HEK293T (cell line): ENCODE results near the gene SRGAP1.

Source experiments
- CTCF ChIA-PET: fragments of 350-600 bp; formaldehyde crosslinking; extraction: SDS; loops from one replicate; lab custom pipeline; 2021; ENCODE audit warnings: antibody characterized with exemption, inconsistent platforms; lab: Yijun Ruan, JAX
- POLR2A ChIA-PET: fragments of 350-600 bp; formaldehyde crosslinking; extraction: SDS; loops from one replicate; lab custom pipeline; 2020; ENCODE audit warnings: antibody characterized with exemption, inconsistent platforms; lab: Yijun Ruan, JAX
- DNase-seq: peaks from one replicate; pipeline ENCODE4 v3.0.0; 2012; ENCODE audit warnings: mixed read lengths; ENCODE audit errors: extremely low spot score
- ARNT ChIP-seq: fragments of 450-650 bp; IDR thresholded peaks from 2 replicates; pipeline ENCODE4 v1.6.1; 2017; ENCODE audit warnings: mild to moderate bottlenecking
- BHLHE40 ChIP-seq: fragments of 450-650 bp; IDR thresholded peaks from 2 replicates; pipeline ENCODE4 v1.6.1; 2016; ENCODE audit warnings: mild to moderate bottlenecking, moderate library complexity, borderline replicate concordance
- CTBP1 ChIP-seq: fragments of 450-650 bp; IDR thresholded peaks from 2 replicates; pipeline ENCODE4 v1.6.1; 2016; ENCODE audit warnings: borderline replicate concordance
- ELF4 ChIP-seq: fragments of 450-650 bp; IDR thresholded peaks from 2 replicates; pipeline ENCODE4 v1.6.1; 2017; ENCODE audit warnings: antibody characterized with exemption
- FOXA1 ChIP-seq: fragments of 450-650 bp; IDR thresholded peaks from 2 replicates; pipeline ENCODE4 v1.6.1; 2016; ENCODE audit warnings: mild to moderate bottlenecking
- FOXK2 ChIP-seq: fragments of 450-650 bp; IDR thresholded peaks from 2 replicates; pipeline ENCODE4 v1.6.1; 2016; ENCODE audit warnings: mild to moderate bottlenecking
- FOXM1 ChIP-seq: fragments of 450-650 bp; IDR thresholded peaks from 2 replicates; pipeline ENCODE4 v1.6.1; 2017; ENCODE audit warnings: mild to moderate bottlenecking, borderline replicate concordance
- HDGF ChIP-seq: fragments of 450-650 bp; IDR thresholded peaks from 2 replicates; pipeline ENCODE4 v1.6.1; 2017; ENCODE audit warnings: antibody characterized with exemption, borderline replicate concordance
- L3MBTL2 ChIP-seq: fragments of 450-650 bp; conservative IDR thresholded peaks from 2 replicates; pipeline ENCODE4 v1.6.1; 2016; ENCODE audit warnings: mild to moderate bottlenecking
- LEF1 ChIP-seq: fragments of 450-650 bp; IDR thresholded peaks from 2 replicates; pipeline ENCODE4 v1.6.1; 2017; ENCODE audit warnings: mild to moderate bottlenecking, borderline replicate concordance
- NFRKB ChIP-seq: fragments of 450-650 bp; IDR thresholded peaks from 2 replicates; pipeline ENCODE4 v1.6.1; 2016; ENCODE audit warnings: mild to moderate bottlenecking, moderate library complexity
- PKNOX1 ChIP-seq: fragments of 450-650 bp; IDR thresholded peaks from 2 replicates; pipeline ENCODE4 v1.6.1; 2016
- SP1 ChIP-seq: fragments of 450-650 bp; IDR thresholded peaks from 2 replicates; pipeline ENCODE4 v1.6.1; 2017
- SUZ12 ChIP-seq: fragments of 450-650 bp; IDR thresholded peaks from 2 replicates; pipeline ENCODE4 v1.6.1; 2016; ENCODE audit warnings: mild to moderate bottlenecking
- TARDBP ChIP-seq: fragments of 450-650 bp; IDR thresholded peaks from 2 replicates; pipeline ENCODE4 v1.6.1; 2016
- ZNF384 ChIP-seq: fragments of 450-650 bp; IDR thresholded peaks from 2 replicates; pipeline ENCODE4 v1.6.1; 2016

Gene SRGAP1

DNA sequence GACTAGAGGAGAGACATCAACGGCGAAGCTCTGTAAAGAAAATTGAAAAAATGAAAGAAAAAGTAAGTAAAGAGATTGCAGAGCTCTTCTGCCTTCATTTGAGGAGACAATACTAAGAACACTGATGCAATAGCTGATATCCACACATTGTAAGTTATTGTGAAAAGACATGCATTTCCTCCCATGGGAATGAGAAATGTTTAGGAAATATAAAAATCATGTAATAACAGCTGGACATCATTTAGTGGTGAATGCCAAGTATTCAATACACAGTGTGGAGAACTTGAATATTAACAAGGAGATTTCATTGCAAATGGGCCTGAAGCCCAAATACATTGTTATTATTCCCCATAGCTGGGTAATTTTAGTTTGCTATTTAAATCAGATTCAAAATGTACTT is 198.4 kb downstream of the SRGAP1 start:
- ChIA-PET POLR2A (no interaction called here), CTCF (no interaction called here)
- no peak for DNase-seq
- TF ChIP-seq FOXM1 (no peak), ZNF384 (no peak), HDGF (no peak), LEF1 (no peak), SP1 (no peak), BHLHE40 (no peak), SUZ12 (no peak), PKNOX1 (no peak), NFRKB (no peak), FOXA1 (no peak), ARNT (no peak)

- no peak for TF ChIP-seq SP1
- no peak for TF ChIP-seq FOXM1
- ChIA-PET POLR2A (no interaction called here), CTCF (interaction anchor here (0.7 kb wide), 1 partner anchor 63 kb away, joined by 3 read pairs; no protein-coding TSS in a partner anchor)
- no peak for DNase-seq
Measured at GRCh38 chr12:64044191-64044590, 199.7 kb downstream of the SRGAP1 start.

DNA sequence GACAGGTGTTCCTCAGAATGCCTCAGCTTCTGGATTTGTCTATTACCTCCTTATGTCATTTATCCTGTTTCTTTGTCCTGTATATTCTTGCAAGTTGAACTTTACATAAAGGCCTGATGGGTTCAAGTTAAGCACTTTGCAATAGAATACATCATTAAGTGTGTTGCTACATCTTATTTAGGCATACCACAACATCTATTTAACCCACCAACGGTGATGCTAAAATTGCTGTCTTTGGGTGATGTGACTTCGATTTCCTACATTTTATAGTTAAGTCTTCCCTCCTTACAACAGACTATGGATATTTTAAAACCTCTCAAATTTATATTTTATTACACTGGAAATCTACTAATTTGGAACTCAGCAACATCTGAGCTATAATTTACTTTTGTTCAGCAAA is 206.6 kb downstream of the SRGAP1 start:
- ChIA-PET CTCF (no interaction called here), POLR2A (no interaction called here)
- TF ChIP-seq TARDBP (no peak), LEF1 (no peak), BHLHE40 (no peak), ELF4 (no peak), NFRKB (no peak), FOXK2 (no peak), SUZ12 (no peak), ZNF384 (no peak), FOXA1 (no peak), HDGF (no peak), ARNT (no peak)
- DNase-seq: no peak

GRCh38 chr12:64053117-64053516 is 208.6 kb downstream of the SRGAP1 start:
- ChIA-PET CTCF (interaction anchor here (0.6 kb wide), 1 partner anchor 32 kb away, joined by 3 read pairs; no protein-coding TSS in a partner anchor), POLR2A (no interaction called here)
- TF ChIP-seq ARNT (no peak), FOXM1 (no peak), SUZ12 (no peak), HDGF (no peak), PKNOX1 (no peak), SP1 (no peak), FOXK2 (no peak), ZNF384 (no peak), CTBP1 (no peak), ELF4 (no peak), TARDBP (no peak), FOXA1 (no peak), L3MBTL2 (no peak), BHLHE40 (no peak), NFRKB (no peak)
- DNase-seq: no peak

DNA sequence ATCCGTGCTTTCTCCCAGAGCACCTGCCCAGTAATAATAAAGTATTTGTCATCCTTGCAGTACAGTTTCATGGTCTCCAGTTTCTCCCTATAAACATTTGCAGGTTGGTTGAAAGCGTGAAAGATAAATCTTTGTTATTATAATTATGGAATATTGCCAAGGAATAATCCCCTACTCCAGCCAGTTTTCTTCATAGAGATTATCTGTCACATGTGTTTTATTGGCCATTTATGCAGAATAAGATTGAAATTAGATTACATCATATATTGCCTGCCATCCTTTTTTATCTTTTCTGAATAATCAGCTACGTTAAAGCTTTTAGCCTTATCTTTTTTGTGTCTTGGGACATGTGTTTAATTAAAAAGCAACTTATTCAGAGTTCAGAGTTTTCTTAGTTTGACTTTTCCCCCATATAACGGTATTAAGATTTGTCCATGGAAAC is 209.6 kb downstream of the SRGAP1 start:
- CTCF ChIA-PET: no interaction called here
- POLR2A ChIA-PET: no interaction called here

DNA sequence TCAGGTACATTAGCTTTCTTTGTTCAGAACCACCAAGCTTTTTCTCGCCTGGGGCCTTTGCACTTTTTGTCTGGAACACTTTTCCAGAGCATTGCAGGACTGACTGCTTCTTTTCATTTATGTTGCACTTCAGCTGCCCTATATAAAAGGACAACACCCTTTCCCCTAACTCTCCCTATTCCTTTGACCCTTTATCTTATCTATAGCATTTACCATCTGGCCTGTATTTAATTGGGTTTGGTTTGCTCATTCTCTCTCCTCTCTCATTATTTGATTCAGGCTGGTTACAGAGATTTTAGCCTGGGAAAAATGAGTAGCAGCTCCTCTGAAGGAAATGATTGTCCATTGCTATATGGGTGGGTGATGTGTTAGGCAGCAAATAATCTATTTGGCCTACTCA is 212.2 kb downstream of the SRGAP1 start:
- CTCF ChIA-PET: interaction anchor here (0.8 kb wide), 1 partner anchor 212 kb away, joined by 4 read pairs; the partner anchor contains the start of gene SRGAP1

More for the DNA sequence above, 209.6 kb downstream of the SRGAP1 start:
- TF ChIP-seq ELF4 (no peak), FOXM1 (no peak), SP1 (no peak), L3MBTL2 (no peak), HDGF (no peak), TARDBP (no peak), BHLHE40 (no peak), NFRKB (no peak), PKNOX1 (no peak), LEF1 (no peak), FOXA1 (no peak)
- DNase-seq: no peak

GRCh38 chr12:64057706-64058105 is 213.2 kb downstream of the SRGAP1 start:
- no peak for TF ChIP-seq LEF1
- TF ChIP-seq SUZ12: no peak
- no peak for TF ChIP-seq ELF4
- no peak for TF ChIP-seq PKNOX1
- TF ChIP-seq SP1: no peak
- no peak for TF ChIP-seq FOXM1
- TF ChIP-seq TARDBP: no peak
- TF ChIP-seq HDGF: no peak
- TF ChIP-seq ZNF384: no peak
- TF ChIP-seq CTBP1: no peak
- no peak for TF ChIP-seq ARNT
- TF ChIP-seq NFRKB: no peak
- TF ChIP-seq L3MBTL2: no peak
- TF ChIP-seq BHLHE40: no peak
- TF ChIP-seq FOXA1: no peak
- TF ChIP-seq FOXK2: no peak
- CTCF ChIA-PET: interaction anchor here (1.3 kb wide), 1 partner anchor 213 kb away, joined by 3 read pairs; the partner anchor contains the start of gene SRGAP1
- POLR2A ChIA-PET: no interaction called here
- no peak for DNase-seq

More for the DNA sequence above, 212.2 kb downstream of the SRGAP1 start:
- POLR2A ChIA-PET: no interaction called here
- no peak for TF ChIP-seq TARDBP
- no peak for TF ChIP-seq SP1
- no peak for TF ChIP-seq FOXM1
- DNase-seq: no peak
